Neural progenitor cell (in vitro differentiated cells): ENCODE measurements around the gene OBSL1.

Experiments used
- CTCF ChIP-seq: fragments of 200-600 bp; sonication (generic); IDR thresholded peaks from 2 replicates; pipeline ENCODE4 v1.5.1; 2017; ENCODE audit warnings: antibody characterized with exemption, mild to moderate bottlenecking
- EZH2phosphoT487 ChIP-seq: fragments of 200-600 bp; sonication (generic); IDR thresholded peaks from 2 replicates; pipeline ENCODE4 v1.6.1; 2017; ENCODE audit warnings: antibody characterized with exemption

- TF ChIP-seq CTCF (no peak), EZH2phosphoT487 (no peak)
These were observed 65.8 kb downstream of the OBSL1 start for GRCh38 chr2:219505585-219505984.
